Hippocampal formation (tissue), 2 donors: ENCODE measurements around the gene FAM184A.
A peak's percentile ranks its signal among the peaks of the same experiment; 100 is the strongest.
"Not testable (repeated sequence)": the region's sequence is repeated elsewhere in the genome, so short reads cannot be mapped to it uniquely, and the experiment has no call there.

Experiments
- DNase-seq, 2 donors: peaks; one replicate each; lab custom pipeline; 2025; lab: John Stamatoyannopoulos, UW

Gene FAM184A, protein sequence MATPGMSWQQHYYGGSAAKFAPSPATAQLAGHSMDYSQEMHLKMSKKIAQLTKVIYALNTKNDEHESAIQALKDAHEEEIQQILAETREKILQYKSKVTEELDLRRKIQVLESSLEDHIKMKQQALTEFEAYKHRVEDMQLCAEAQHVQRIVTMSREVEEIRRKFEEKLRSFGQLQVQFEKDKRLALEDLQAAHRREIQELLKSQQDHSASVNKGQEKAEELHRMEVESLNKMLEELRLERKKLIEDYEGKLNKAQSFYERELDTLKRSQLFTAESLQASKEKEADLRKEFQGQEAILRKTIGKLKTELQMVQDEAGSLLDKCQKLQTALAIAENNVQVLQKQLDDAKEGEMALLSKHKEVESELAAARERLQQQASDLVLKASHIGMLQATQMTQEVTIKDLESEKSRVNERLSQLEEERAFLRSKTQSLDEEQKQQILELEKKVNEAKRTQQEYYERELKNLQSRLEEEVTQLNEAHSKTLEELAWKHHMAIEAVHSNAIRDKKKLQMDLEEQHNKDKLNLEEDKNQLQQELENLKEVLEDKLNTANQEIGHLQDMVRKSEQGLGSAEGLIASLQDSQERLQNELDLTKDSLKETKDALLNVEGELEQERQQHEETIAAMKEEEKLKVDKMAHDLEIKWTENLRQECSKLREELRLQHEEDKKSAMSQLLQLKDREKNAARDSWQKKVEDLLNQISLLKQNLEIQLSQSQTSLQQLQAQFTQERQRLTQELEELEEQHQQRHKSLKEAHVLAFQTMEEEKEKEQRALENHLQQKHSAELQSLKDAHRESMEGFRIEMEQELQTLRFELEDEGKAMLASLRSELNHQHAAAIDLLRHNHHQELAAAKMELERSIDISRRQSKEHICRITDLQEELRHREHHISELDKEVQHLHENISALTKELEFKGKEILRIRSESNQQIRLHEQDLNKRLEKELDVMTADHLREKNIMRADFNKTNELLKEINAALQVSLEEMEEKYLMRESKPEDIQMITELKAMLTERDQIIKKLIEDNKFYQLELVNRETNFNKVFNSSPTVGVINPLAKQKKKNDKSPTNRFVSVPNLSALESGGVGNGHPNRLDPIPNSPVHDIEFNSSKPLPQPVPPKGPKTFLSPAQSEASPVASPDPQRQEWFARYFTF

DNA sequence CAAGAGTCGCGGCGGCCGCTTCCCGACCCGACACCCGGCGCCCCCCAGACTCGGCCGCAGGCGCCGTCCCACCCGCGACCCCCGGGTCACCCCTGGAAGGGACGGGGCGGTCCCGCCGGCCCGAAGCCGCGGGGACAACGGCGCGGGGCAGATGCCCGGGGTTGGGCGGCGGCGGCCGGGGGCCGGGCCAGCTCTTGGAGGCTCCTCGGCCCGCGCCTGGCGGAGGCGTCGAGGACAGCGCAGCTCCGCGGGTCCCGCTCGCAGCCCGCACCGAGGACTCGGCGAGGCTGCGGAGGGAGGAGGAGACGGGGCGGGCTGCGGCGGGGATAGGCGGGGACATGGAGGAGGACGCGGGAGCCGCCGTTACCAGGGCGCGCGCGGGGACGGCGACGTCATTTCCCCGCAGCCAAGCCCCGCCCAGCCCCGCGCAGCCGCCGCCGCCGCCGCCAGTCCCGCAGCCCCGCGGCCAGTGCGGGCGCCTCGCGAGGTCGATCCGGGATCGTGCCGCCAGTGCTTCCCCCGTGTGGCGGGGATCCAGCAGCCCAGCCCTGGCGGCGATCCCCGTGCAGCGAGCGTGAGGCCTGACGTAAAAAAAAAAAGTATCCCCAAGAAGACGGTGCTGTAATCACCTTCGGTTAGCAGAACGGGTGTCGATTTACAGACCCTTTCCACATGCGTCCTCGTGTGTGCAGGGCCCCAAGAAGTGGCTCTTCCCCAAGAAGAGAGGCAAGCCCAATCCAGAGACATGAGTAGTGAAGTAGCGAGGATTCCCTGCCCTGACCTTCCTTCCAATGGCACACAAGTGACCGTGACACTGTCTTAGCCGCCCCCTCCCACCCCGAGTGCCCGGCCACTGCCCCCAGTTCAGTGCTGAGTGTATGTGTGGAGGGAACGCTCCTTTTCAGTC, at the start of gene FAM184A:
Gene FAM184A, minus strand, starts transcription at position 289 of the 907 bp plus-strand sequence. CDS start 365 bp downstream, outside the sequence.
- DNase-seq: peak; percentile 59

DNA sequence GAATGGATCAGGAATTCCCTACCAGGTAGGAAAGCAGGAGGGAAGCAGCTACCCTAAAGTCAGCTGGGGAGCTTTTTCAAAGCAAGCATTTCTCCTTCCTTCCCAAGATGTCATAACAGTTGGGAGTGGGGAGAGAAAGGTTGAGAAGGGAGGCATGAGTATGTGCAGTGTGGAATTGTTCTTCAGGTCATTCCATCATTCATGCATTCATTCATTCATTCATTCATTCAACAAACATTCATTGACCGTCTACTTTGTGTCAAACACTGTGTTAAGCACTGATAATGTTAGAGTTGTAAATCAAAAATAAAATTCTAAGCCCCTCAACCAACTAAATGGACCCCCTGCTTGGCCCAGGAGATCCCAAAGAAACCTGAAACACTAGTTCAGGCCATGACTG, 49.2 kb upstream of the FAM184A start:
- no peak for DNase-seq

DNA sequence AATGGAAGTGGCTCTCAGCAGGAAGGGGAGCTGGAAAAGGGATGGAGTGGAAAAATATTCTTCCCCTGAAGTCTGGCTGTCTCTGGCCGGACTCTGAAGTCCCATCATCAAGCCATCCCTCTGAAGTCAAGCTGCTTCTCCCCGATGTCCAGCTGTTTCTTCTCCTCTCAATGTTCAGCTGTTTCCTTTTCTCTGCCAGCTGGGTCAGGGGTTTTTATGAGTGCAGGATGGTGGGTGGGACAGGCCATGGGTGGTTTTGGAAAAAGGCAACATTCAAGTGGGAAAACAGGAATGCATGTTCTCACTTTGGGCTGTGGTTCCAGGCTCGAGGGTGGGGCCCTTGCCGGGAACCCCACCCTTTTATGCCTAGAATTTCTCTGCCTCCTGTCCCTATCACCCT, 48.4 kb upstream of the FAM184A start:
- DNase-seq: no peak

DNA sequence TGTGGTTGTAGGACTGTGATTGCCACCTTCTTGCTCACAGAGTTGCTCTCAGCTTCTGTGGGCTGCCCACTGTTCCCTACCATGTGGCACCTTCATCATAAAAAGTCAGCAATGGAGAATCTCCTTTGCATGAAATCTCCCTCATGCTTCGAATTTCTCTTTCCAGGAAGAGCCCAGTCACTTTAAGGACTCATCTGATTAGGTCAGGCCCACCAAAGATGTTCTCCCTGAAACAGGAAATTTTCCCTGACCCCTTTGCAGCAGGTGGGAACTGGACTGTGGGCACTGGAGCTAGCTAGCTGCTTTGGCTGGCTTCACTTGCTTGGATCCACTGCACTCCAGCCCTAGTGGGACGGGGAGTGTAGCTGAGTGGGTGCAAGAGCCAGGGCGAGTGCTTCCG, 47.7 kb upstream of the FAM184A start:
- DNase-seq: no peak

DNA sequence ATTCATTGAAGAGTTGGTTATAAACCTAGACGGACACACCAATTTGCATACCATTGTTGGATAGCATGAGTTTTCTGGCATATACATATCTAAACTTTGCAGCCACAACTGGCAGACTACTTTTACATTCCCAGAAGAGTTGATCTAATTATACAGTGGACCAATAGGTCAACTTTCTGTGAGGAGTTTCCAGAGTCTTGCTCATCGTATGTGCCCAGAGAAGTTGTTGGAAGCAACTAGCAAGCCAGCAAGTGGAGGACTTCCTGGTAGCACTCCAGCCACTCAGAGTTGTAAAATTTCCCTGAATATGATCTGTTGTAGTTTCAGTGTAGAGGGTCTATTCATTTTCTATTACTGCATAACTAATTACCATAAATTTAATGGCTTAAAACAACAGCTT, 47.1 kb upstream of the FAM184A start:
- DNase-seq: no peak

DNA sequence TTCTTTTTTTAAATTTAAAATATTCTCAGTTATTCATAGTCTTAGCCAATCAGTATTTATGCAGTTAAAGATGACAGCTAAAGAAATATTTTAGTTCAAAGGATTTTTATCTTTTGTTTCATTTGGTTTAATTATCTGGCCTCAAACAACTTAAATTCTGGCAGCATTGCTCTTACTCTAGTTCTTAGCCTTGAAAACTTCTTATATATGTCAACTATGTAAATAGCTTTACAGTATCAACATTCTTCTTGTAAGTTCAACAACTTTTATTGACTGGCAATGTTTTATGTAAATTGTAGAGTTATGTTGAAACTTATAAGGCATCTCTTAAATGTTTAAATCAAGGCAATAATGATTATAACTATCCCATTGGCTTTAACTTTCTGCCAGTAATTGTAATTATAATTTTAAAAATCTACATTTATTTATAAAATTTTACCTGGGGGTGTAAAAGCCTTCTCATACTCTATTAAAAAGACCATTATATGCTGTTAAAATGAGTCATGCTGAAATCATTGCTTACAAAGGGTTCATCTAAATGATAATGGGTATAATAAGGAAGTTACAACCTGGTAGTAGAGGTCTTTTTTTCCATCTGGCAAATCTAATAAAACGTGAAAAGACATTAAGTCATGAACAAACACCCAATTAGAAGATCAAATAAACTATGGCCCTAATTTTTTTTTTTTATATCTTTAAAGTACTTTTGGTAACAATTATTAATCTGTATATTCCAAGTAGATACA, 45.8 kb upstream of the FAM184A start:
- no peak for DNase-seq

DNA sequence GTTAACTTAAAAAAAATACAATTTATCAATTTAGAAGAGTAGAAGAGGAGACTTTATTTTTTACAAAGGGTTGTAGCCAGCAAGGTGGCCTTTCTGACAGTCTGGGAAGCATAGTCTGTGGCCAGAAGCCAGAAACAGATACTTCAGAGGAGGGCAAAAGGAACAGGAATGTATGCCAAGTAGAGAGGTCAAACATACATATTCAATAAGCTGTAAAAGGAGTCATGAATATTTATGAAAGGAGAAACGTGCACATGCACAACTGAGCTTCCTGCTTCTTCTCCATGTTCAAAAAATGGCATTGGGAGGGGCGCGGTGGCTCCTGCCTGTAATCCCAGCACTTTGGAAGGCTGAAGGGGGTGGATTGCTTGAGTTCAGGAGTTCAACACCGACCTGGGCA, 43.9 kb upstream of the FAM184A start:
- DNase-seq: no peak

DNA sequence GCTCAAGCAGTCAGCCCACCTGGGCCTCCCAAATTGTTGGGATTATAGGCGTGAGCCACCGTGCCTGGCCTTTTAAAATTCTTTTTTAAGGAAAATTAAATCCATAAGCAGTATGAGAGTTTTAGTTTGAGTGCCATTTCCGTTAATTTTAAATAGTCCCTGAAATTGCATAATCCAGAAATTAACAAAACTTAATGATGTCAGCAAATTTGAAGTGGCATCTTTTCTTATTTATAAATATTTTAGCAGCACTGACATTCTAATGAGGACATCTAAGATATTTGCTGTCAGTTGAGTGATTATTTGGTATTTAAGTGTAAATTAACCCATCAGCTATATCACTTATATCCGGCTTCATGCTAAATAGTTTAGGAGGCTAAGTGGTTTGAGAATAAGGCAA, 42.9 kb upstream of the FAM184A start:
- DNase-seq: no peak

DNA sequence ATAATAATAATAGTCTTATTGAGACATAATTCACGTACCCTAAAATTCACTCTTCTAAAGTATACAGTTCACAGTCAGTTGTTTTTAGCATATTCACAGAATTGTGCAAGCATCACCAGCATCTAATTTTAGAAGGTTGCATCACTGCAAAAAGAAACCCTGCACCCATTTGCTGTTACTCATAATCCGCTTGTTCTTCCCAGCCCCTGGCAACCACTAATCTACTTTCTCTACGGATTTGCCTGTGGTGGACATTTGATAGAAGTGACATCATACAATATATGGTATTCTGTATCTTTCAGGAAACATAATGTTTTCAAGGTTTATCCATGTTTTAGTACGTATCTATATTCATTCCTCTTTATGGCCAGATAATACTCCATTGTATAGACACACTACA, 41.5 kb upstream of the FAM184A start:
- DNase-seq: no peak

DNA sequence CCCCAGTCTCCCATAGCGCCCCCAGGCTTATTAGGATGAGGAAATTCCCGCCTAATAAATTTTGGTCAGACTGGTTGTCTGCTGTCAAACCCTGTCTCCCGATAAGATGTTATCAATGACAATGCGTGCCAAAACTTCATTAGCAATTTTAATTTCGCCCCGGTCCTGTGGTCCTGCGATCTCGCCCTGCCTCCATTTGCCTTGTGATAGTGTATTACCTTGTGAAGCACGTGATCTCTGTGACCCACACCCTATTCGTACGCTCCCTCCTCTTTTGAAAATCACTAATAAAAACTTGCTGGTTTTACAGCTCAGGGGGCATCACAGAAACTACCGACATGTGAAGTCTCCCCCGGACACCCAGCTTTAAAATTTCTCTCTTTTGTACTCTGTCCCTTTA, 40.6 kb upstream of the FAM184A start:
- not testable (repeated sequence) for DNase-seq

DNA sequence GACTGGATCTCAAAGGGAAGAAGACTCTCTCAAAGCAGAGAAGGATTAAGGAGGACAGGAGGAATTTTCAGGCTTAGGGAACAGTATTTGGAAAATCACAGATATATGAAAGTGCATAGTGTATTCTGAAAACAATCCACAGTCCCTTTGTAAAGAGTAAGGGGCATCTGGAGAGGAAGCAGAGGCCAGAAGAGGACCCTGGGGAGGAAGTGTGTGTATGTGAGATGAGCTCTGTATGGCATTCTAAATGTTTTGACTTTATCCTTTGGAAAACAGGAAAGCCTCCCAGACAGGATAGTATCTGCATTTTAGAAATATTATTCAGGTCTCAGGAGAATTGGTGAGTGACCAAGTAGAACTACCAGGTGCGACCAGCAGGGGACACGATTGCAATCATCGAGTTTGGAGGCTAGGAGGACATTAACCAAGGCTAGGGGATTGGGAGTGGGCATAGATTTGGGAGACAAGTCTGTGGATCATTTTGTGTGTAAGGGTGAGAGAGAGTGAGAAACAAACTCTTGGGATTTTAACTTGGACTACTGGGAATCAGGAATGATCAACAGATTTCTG, 38.3 kb upstream of the FAM184A start:
- DNase-seq: no peak

DNA sequence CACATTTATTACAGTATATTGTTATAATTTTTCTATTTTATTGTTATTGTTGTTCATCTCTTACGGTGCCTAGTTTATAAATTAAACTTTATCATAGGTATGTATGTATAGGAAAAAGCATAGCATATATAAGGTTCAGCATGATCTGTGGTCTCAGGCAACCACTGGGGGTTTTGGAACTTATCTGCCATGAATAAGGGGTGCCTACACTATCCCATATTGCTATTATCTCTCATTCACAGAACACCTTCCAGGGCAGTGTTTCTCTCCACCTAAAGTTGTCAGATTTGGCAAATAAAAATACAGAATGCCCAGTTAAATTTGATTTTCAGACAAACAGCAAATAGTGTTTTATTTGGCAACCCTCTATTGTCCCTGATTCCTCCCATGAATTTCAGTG, 35.5 kb upstream of the FAM184A start:
- no peak for DNase-seq

DNA sequence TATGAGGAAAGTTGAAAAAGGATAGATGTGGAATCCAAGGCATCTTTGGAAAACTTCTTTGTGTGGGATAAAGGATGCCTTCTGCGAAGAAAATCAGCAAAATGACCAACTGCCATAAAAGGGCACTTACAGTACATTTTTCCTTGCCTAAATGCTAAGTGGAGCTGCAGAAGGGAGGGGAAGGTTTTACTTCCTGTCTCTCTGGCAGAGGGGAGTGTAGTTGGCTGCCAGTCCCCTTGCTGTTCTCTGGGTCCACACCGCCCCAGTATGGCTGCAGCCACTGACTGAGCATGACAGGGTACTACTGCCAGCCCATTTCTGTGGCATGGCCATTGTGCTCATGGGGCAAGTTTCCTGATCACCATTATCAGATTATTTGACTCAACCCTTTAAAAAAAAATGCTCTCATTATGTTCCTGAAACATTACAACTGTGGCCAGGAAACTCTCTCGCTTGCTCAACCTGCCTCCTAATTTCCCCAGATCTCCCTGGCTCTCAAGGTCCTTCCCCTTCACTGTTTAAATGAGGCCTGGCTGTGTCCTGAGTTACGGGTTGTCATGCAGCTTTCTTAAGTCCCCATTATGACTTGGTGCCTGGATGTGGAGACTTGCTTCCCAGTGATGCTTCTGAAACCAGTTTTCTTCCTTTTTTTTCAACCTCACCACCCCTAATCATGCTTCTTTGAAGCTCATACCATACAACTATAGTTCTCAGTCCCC, 34.5 kb upstream of the FAM184A start:
- no peak for DNase-seq

DNA sequence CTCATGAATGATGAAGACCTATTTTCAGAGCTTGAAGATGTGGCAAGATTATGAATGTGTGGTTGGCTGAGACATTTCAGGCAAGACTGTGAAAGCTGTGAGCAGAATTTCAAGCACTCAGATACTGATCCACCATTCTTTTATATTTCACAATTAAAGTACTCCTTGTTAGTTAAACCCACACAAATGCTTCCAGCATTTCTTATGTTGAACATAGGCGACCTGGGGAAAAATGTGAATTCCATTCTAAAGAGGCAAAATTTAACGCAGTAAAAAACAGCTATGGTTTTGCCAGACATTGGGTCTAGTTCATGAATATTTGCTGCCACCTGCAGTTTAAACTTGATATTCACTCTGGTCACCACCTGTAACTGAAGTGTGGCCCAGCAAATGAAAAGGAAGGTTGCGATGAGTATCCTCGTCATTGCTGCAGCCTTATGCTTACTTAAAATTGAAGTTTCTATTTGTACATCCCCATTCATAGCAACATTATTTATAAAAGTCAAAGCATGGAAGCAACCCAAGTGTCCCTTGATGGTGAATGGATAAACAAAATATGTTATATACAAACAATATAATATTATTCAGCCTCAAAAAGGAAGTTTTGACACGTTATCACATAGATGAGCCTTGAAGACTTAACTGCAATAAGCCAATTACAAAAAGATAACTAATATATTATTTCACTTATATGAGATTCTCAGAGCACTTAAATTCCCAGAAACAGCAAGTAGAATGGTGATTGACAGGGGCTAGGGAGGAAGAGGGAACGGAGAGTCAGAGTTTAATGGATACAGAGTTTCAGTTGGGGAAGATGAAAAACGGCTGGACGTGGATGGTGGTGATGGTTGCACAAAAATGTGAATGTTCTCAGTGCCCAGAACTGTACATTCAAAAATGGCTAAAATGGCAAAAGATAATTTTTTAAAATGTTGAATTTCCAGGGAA, 32.4 kb upstream of the FAM184A start:
- DNase-seq: peak in 1 of 2 donors; percentile 69

DNA sequence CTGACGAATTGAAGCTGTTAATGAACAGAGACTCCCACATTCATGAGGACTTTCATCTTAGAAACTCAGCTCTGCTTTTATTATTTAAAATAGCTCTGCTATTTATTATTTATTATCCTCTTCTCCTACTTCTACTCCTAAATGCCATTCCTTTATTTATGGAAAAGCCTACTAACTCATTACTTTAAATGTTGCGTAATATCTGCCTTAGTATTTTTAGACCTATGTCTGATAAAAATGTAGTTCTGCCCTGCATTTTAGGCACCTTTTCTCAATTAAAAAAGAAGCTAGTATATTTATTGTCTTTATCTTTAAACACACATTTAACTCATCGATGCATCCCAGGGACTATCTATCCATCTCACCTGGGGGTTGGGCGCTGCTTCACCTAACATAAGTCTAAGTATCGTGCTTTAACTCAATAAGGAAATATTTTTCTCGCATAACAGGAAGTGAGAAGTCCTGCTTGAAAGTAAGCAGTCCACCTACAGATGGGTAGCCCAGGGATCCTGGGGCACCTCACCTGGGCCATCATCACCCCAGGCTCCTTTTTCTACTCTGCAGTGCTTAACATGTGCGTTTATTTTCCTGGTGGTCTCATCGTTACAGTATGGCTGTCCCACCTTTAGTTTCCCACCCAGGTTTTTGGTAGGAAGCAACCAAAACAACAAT, 31.3 kb upstream of the FAM184A start:
- no peak for DNase-seq

DNA sequence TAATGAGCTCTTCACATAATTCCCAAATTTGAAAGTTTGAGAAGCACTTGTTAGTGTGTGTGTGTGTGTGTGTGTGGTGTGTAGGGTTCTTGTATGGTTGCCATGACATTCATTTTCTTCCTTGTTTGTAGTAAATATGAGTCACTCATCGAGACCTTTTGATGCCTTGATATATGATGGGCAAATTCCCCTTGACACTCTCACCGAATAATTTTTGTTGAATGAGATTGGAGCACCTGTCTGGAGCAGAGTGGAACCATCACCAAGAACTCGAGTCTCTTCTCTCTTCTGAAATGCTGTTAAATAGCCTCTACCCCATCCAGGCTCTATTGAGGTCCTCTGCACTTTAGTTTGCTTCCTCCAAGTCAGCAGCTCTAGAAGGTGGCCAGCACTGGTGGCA, 29.6 kb upstream of the FAM184A start:
- no peak for DNase-seq

DNA sequence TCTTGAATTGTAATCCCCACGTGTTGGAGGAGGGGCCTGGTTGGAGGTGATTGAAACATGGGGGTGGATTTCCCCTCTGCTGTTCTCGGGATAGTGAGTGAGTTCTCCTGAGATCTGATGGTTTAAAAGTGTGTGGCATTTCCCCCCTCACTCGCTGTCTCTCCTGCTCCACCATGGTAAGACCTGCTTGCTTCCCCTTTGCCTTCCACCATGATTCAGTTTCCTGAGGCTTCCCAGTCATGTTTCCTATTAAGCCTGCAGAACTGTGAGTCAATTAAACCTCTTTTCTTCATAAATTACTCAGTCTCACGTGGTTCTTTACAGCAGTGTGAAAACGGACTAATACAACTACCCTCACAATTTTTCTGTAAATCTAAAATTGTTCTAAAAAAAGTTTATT, 26.8 kb upstream of the FAM184A start:
- DNase-seq: no peak

DNA sequence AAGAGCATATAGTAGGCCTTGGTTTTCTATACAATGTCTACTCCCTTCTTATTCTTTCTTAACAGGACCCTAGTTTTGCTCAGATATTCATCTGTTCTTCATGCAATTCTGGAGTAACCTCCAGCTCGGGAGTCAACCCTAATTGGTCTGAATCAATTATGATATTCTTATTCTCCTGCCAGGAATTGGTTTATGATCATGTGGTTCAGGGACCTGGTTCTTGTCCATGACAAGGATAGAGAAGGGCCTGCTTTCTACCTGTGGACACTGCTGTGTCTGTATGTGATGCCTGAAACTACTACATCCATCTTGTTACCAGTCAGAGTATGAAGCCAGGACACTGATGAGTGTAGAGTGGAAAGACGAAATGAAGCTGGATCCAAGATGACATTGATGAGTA, 24.4 kb upstream of the FAM184A start:
- DNase-seq: no peak
